Mucosa of rectum (tissue), 2 donors: Measurements from ENCODE around the gene NAA35.

Source experiments
- H3K27ac ChIP-seq, 2 donors: one replicate each; pipeline ENCODE4 v1.7.0; 2013; ENCODE audit warnings: inconsistent platforms in 2 of 2, low read depth in 2 of 2, low read length in 2 of 2
- H3K27me3 ChIP-seq, 2 donors: one replicate each; pipeline ENCODE4 v1.7.0; 2013; ENCODE audit warnings: low read length in 2 of 2; ENCODE audit not compliant: control insufficient read depth in 2 of 2, insufficient read depth in 2 of 2
- H3K36me3 ChIP-seq, 2 donors: one replicate each; pipeline ENCODE4 v1.7.0; 2013; ENCODE audit warnings: low read length in 2 of 2; ENCODE audit not compliant: control insufficient read depth in 2 of 2, insufficient read depth in 2 of 2
- H3K4me1 ChIP-seq, 2 donors: one replicate each; pipeline ENCODE4 v1.7.0; 2013; ENCODE audit warnings: low read length in 2 of 2, mild to moderate bottlenecking in 1 of 2; ENCODE audit not compliant: control insufficient read depth in 2 of 2, insufficient read depth in 2 of 2
- H3K4me3 ChIP-seq, 2 donors: one replicate each; pipeline ENCODE4 v1.7.0; 2013; ENCODE audit warnings: low read length in 2 of 2
- H3K9ac ChIP-seq, 2 donors: one replicate each; pipeline ENCODE4 v1.7.0; 2013; ENCODE audit warnings: low read length in 2 of 2, low read depth in 1 of 2, mild to moderate bottlenecking in 1 of 2
- H3K9me3 ChIP-seq, 2 donors: one replicate each; pipeline ENCODE4 v1.7.0; 2013; ENCODE audit warnings: low read length in 2 of 2; ENCODE audit not compliant: control insufficient read depth in 2 of 2
- donor health status: healthy.
- donor health status: Normal muscosa, but diverticular disease.

Gene NAA35

DNA sequence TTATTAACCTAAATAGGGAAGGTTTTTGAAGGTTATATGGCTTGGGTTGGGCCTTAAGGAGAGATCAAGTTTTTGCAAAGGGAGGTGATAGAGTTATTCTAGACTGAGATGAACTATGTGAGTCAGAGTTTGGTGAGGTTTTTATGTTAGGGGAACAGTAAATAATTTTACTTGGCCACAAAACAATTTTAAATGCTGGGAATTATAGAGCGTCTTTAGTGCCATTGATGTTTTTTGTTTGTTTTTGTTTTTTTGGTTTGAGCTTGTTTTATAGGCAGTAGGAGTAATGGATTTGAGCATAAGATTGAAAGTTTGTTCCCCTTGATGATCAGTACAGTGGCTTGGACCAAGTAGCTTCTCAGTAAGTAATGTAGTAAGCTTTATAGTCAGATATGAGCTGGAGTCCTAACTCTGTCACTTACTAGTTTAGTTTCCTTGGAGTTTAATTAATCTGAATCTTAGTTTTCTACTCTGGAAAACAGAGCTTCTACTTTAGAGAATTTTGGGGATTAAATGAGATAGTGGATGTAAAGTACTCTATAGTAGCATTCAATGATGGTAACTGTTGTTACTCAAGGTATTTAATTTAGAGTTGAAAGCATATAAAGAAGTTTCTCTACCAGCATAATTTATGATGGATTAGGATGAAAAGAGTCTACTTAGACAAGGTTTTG is 2.9 kb downstream of the NAA35 start:
- Histone ChIP-seq H3K4me1 (peaks cover 11 to 12% of the 10 kb centered on the region in 2 donors), H3K27ac (no peak overlapping the region), H3K4me3 (no peak overlapping the region)

DNA sequence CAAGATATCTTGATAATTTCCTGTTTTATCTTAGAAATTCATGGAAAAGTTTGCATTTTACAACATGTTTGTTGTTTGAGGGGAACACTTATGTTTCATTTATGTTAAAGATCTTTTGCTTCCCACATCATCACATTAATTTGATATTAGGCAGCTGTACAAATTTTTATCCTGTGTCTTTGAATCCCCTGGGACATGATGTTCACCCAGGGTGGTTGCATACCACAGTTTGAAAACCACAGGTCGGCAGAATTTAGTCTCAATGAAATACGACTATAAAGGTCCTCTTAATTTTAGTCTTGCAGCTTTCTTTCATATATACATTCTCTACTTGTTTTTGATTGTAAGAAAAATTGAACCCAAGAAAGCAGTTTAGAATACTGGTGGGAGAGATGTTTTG is 3.7 kb downstream of the NAA35 start:
- Histone ChIP-seq H3K9me3 (no peaks in the 10 kb centered on the region), H3K27ac (no peak overlapping the region), H3K27me3 (no peaks in the 10 kb centered on the region), H3K36me3 (peaks cover 22 to 28% of the 10 kb centered on the region in 2 donors), H3K4me1 (peaks cover 12% of the 10 kb centered on the region in 2 donors), H3K9ac (no peak overlapping the region), H3K4me3 (no peak overlapping the region)

More for the DNA sequence above, 2.9 kb downstream of the NAA35 start:
- no peak overlapping the region for H3K9ac ChIP-seq
- H3K27me3 ChIP-seq: no peaks in the 10 kb centered on the region
- no peaks in the 10 kb centered on the region for H3K9me3 ChIP-seq
- peaks cover 22 to 28% of the 10 kb centered on the region in 2 donors for H3K36me3 ChIP-seq

- peaks cover 0 to 7% of the 10 kb centered on the region in 2 donors for H3K4me1 ChIP-seq
- no peak overlapping the region for H3K9ac ChIP-seq
- H3K27ac ChIP-seq: no peak overlapping the region
- H3K27me3 ChIP-seq: no peaks in the 10 kb centered on the region
- H3K36me3 ChIP-seq: peaks cover 17 to 23% of the 10 kb centered on the region in 2 donors
- no peak overlapping the region for H3K4me3 ChIP-seq
- no peaks in the 10 kb centered on the region for H3K9me3 ChIP-seq
These were observed 8.8 kb downstream of the NAA35 start for GRCh38 chr9:85949586-85950335.

GRCh38 chr9:85959955-85960354 is 19.0 kb downstream of the NAA35 start:
- H3K27ac ChIP-seq: no peak overlapping the region
- H3K9ac ChIP-seq: no peak overlapping the region
- no peaks in the 10 kb centered on the region for H3K27me3 ChIP-seq
- peaks cover 13 to 38% of the 10 kb centered on the region in 2 donors for H3K36me3 ChIP-seq
- no peak overlapping the region for H3K4me3 ChIP-seq
- H3K4me1 ChIP-seq: peaks cover 0 to 4% of the 10 kb centered on the region in 2 donors
- H3K9me3 ChIP-seq: no peaks in the 10 kb centered on the region

- no peaks in the 10 kb centered on the region for H3K27me3 ChIP-seq
- no peaks in the 10 kb centered on the region for H3K9me3 ChIP-seq
- H3K36me3 ChIP-seq: peaks cover 19 to 43% of the 10 kb centered on the region in 2 donors
- H3K4me3 ChIP-seq: no peak overlapping the region
- peaks cover 0 to 4% of the 10 kb centered on the region in 2 donors for H3K4me1 ChIP-seq
- no peak overlapping the region for H3K27ac ChIP-seq
- no peak overlapping the region for H3K9ac ChIP-seq
These were observed 19.7 kb downstream of the NAA35 start for GRCh38 chr9:85960688-85961093.

- Histone ChIP-seq H3K27ac (no peak overlapping the region), H3K36me3 (peaks cover 26 to 38% of the 10 kb centered on the region in 2 donors), H3K4me3 (no peak overlapping the region)
These were observed 23.6 kb downstream of the NAA35 start for GRCh38 chr9:85964526-85964925.

GRCh38 chr9:85964949-85965348 is 24.0 kb downstream of the NAA35 start:
- H3K36me3 ChIP-seq: peaks cover 31 to 41% of the 10 kb centered on the region in 2 donors
- H3K9me3 ChIP-seq: no peaks in the 10 kb centered on the region
- H3K27ac ChIP-seq: no peak overlapping the region
- no peaks in the 10 kb centered on the region for H3K27me3 ChIP-seq
- no peak overlapping the region for H3K4me3 ChIP-seq
- H3K4me1 ChIP-seq: peaks cover 0 to 4% of the 10 kb centered on the region in 2 donors
- no peak overlapping the region for H3K9ac ChIP-seq

More at GRCh38 chr9:85964526-85964925, 23.6 kb downstream of the NAA35 start:
- no peak overlapping the region for H3K9ac ChIP-seq
- no peaks in the 10 kb centered on the region for H3K9me3 ChIP-seq
- H3K27me3 ChIP-seq: no peaks in the 10 kb centered on the region
- peaks cover 0 to 4% of the 10 kb centered on the region in 2 donors for H3K4me1 ChIP-seq

GRCh38 chr9:85969727-85970126 is 28.8 kb downstream of the NAA35 start:
- Histone ChIP-seq H3K4me1 (no peaks in the 10 kb centered on the region), H3K4me3 (no peak overlapping the region), H3K9ac (no peak overlapping the region), H3K27me3 (no peaks in the 10 kb centered on the region), H3K9me3 (no peaks in the 10 kb centered on the region), H3K36me3 (peaks cover 29 to 42% of the 10 kb centered on the region in 2 donors), H3K27ac (no peak overlapping the region)

GRCh38 chr9:85971731-85972130 is 30.8 kb downstream of the NAA35 start:
- Histone ChIP-seq H3K27me3 (no peaks in the 10 kb centered on the region), H3K36me3 (peaks cover 28 to 46% of the 10 kb centered on the region in 2 donors), H3K27ac (no peak overlapping the region), H3K4me1 (no peaks in the 10 kb centered on the region), H3K9ac (no peak overlapping the region), H3K9me3 (no peaks in the 10 kb centered on the region), H3K4me3 (no peak overlapping the region)

- Histone ChIP-seq H3K4me3 (no peak overlapping the region), H3K27ac (no peak overlapping the region), H3K36me3 (peaks cover 35 to 53% of the 10 kb centered on the region in 2 donors), H3K27me3 (no peaks in the 10 kb centered on the region), H3K9me3 (no peaks in the 10 kb centered on the region), H3K9ac (no peak overlapping the region), H3K4me1 (no peaks in the 10 kb centered on the region)
These were observed 32.3 kb downstream of the NAA35 start for GRCh38 chr9:85973238-85973637.
